HG03108 (cell line): ENCODE results near the gene LRRC19.

Experiments used
- ATAC-seq: cut with Tn5 transposase; IDR thresholded peaks from one replicate; pipeline ENCODE4 v1.9.1; 2021; ENCODE audit warnings: moderate library complexity; ENCODE audit not compliant: unreplicated experiment

Gene LRRC19

GRCh38 chr9:27005491-27005890 lies at the start of gene LRRC19:
TSS of gene LRRC19 (minus strand) at chr9:27005672. CDS start at chr9:26999694, 5,978 bp downstream.
- no peak for ATAC-seq

GRCh38 chr9:27054841-27055240 lies 49.4 kb upstream of the LRRC19 start:
- ATAC-seq, result no peak

- no peak for ATAC-seq
These were observed 48.7 kb upstream of the LRRC19 start for GRCh38 chr9:27054125-27054524.

GRCh38 chr9:27053369-27054022 lies 48.0 kb upstream of the LRRC19 start:
- no peak for ATAC-seq

- ATAC-seq, result no peak
These were observed 41.7 kb upstream of the LRRC19 start for GRCh38 chr9:27047136-27047535.

GRCh38 chr9:27043176-27043575 lies 37.7 kb upstream of the LRRC19 start:
- ATAC-seq, result no peak

- ATAC-seq, result no peak
These were observed 37.0 kb upstream of the LRRC19 start for GRCh38 chr9:27042476-27042875.

- no peak for ATAC-seq
These were observed 36.3 kb upstream of the LRRC19 start for GRCh38 chr9:27041746-27042145.

- no peak for ATAC-seq
These were observed 32.0 kb upstream of the LRRC19 start for GRCh38 chr9:27037499-27037898.

- peak; percentile 58 for ATAC-seq
These were observed 28.4 kb upstream of the LRRC19 start for GRCh38 chr9:27033815-27034403.

GRCh38 chr9:27029186-27029585 lies 23.7 kb upstream of the LRRC19 start:
- no peak for ATAC-seq

- ATAC-seq, result no peak
These were observed 17.4 kb upstream of the LRRC19 start for GRCh38 chr9:27022920-27023319.

- ATAC-seq, result no peak
These were observed 14.1 kb upstream of the LRRC19 start for GRCh38 chr9:27019589-27019988.

GRCh38 chr9:27003426-27004077 lies 1.9 kb downstream of the LRRC19 start:
- no peak for ATAC-seq

- ATAC-seq, result no peak
These were observed 9.7 kb downstream of the LRRC19 start for GRCh38 chr9:26995810-26996209.

- peak; percentile 90 for ATAC-seq
These were observed 22.1 kb downstream of the LRRC19 start for GRCh38 chr9:26983340-26983739.

GRCh38 chr9:26975728-26976707 lies 29.5 kb downstream of the LRRC19 start:
- no peak for ATAC-seq

- ATAC-seq, result no peak
These were observed 30.5 kb downstream of the LRRC19 start for GRCh38 chr9:26974927-26975326.

- ATAC-seq, result no peak
These were observed 31.5 kb downstream of the LRRC19 start for GRCh38 chr9:26973989-26974388.

GRCh38 chr9:26971721-26972120 lies 33.8 kb downstream of the LRRC19 start:
- no peak for ATAC-seq

GRCh38 chr9:26956860-26957233 lies 48.6 kb downstream of the LRRC19 start:
- ATAC-seq, result no peak
